Adrenal gland (tissue), 12 donors: ENCODE results near the gene TFB2M. TPM values are rescaled to one million over a fixed set of nuclear protein-coding genes. Genes with fewer than 3 reads are reported as not detected.
A peak's percentile ranks its signal among the peaks of the same experiment; 100 is the strongest.
"Not testable (repeated sequence)": the region's sequence is repeated elsewhere in the genome, so short reads cannot be mapped to it uniquely, and the experiment has no call there.

Experiments used
- DNase-seq, 7 donors: peaks; one replicate each; pipeline ENCODE4 v3.0.0-alpha.2; 2019 to 2020
- H3K27ac ChIP-seq, 5 donors: fragments of 200-600 bp; sonication (generic) in 4 of 5; 1 replicate in 3 of 5; 2 replicates in 2 of 5; pipeline versions ENCODE4 v1.5.1 to v1.8.0; 2016 to 2020; ENCODE audit warnings: mild to moderate bottlenecking in 1 of 5
- H3K27me3 ChIP-seq: fragments of 200-600 bp; 2 replicates; pipeline ENCODE4 v1.8.0; 2021
- H3K36me3 ChIP-seq, 2 donors: fragments of 200-600 bp; replicated peaks in 1 of 2; 1 replicate in 1 of 2; 2 replicates in 1 of 2; pipeline versions ENCODE4 v1.5.1 to v1.8.0; 2018 to 2022
- H3K4me1 ChIP-seq, 2 donors: fragments of 200-600 bp; replicated peaks in 1 of 2; 1 replicate in 1 of 2; 2 replicates in 1 of 2; pipeline versions ENCODE4 v1.5.1 to v1.8.0; 2018 to 2021
- H3K4me3 ChIP-seq, 4 donors: fragments of 200-600 bp; sonication (generic) in 3 of 4; one replicate each; pipeline ENCODE4 v1.5.1; 2016 to 2018
- H3K9me3 ChIP-seq, 3 donors: fragments of 200-600 bp; sonication (generic) in 1 of 3; replicated peaks in 1 of 3; 1 replicate in 2 of 3; 2 replicates in 1 of 3; pipeline versions ENCODE4 v1.5.1 to v1.8.0; 2016 to 2021
- POLR2A ChIP-seq, 2 donors: fragments of 450-650 bp; IDR thresholded peaks; one replicate each; pipeline ENCODE4 v1.6.1; 2017; ENCODE audit warnings: antibody characterized with exemption in 2 of 2, mild to moderate bottlenecking in 2 of 2, moderate library complexity in 1 of 2
- WGBS, 4 donors: extraction: QIAGEN DNeasy Blood & Tissue Kit in 2 of 4; methylation state at CpG; one replicate each; pipeline versions ENCODE4 v1.1.5 to v1.1.7; 2013 to 2017; 5-methylcytosine and 5-hydroxymethylcytosine counted together
- intact Hi-C, 2 donors: fragments of 100-400 bp; cut with DNase I; formaldehyde crosslinking; loops; one replicate each; pipeline versions ENCODE4 v1.14.1 to v1.15.0; 2022 to 2023
- polyA plus RNA-seq, 3 donors: library from polyadenylated mRNA; stranded (reverse); fragments of 200-250 nt in 2 of 3; fragments of 350-450 nt in 1 of 3; fragmentation: Illumina TruSeq in 1 of 3; extraction: RNeasy Lipid Tissue Mini Kit (QIAGEN cat#74804) in 1 of 3; gene quantifications; one replicate each; pipeline ENCODE4 v1.2.3, GENCODE V29; 2013 to 2014
- total RNA-seq, 9 donors: library from RNA; depleted of rRNA in 4 of 9; stranded (reverse); fragments of >200 nt in 4 of 9; fragments of 120-200 nt in 1 of 9; fragmentation: NEBNext Ultra II Directional in 1 of 9; extraction: Animal tissue kit (Norgen Biotek cat#: 25700) in 1 of 9; gene quantifications; one replicate each; pipeline versions ENCODE4 v1.1.0 to v1.2.4, GENCODE V29; 2013 to 2023
- TF ChIP-seq, protein P1 (sequence below), 6 experiments: fragments of 450-650 bp in 4 of 6; fragments of 200-600 bp in 2 of 6; sonication (generic) in 1 of 6; IDR thresholded peaks; 1 replicate in 5 of 6; 2 replicates in 1 of 6; pipeline versions ENCODE4 v1.5.1 to v1.8.0; 2016 to 2021; ENCODE audit warnings: antibody characterized with exemption in 6 of 6, mild to moderate bottlenecking in 2 of 6, moderate library complexity in 1 of 6
- donor health status: healthy with polysubstance abuse.
- donor health status: Bipolar disorder and iron deficiency.
- donor health status: DM: yes; HTN: yes; CAD: no.
- donor health status: DM: no; HTN: no; CAD: no.
- donor health status: DM: no; HTN: no; CAD: no.
- donor health status: DM: yes; HTN: yes; CAD: no.

Gene TFB2M
- total and polyA plus RNA-seq, 12 donors = 6.0 to 44.8 (median 26.5) TPM

DNA sequence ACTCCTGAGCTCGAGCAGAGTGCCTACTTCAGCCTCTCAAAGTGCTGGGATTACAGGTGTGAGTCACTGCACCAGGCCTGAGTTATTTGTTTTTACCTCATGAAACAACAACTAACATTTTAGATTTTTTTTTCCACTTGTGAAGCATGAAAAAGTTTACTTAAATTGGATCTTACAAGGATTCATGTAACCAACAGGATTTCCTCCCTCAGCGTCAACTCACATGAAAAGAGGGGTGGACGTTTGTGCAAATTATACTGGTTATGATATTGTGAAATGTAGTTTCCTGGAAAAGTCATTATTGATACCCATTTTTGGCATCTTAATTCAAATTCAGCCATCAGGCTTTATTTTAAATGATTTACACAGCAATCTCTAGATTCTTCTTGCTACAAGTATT, 6.7 kb upstream of the TFB2M start:
- Histone ChIP-seq H3K27me3 (no peaks in the 10 kb centered on the region), H3K9me3 (no peaks in the 10 kb centered on the region), H3K4me1 (peaks cover 50 to 65% of the 10 kb centered on the region in 2 donors), H3K4me3 (no peak overlapping the region), H3K36me3 (no peaks in the 10 kb centered on the region), H3K27ac (peak overlapping the region in 2 of 5 donors; percentile 39 to 40)
- TF ChIP-seq, protein P1, sequence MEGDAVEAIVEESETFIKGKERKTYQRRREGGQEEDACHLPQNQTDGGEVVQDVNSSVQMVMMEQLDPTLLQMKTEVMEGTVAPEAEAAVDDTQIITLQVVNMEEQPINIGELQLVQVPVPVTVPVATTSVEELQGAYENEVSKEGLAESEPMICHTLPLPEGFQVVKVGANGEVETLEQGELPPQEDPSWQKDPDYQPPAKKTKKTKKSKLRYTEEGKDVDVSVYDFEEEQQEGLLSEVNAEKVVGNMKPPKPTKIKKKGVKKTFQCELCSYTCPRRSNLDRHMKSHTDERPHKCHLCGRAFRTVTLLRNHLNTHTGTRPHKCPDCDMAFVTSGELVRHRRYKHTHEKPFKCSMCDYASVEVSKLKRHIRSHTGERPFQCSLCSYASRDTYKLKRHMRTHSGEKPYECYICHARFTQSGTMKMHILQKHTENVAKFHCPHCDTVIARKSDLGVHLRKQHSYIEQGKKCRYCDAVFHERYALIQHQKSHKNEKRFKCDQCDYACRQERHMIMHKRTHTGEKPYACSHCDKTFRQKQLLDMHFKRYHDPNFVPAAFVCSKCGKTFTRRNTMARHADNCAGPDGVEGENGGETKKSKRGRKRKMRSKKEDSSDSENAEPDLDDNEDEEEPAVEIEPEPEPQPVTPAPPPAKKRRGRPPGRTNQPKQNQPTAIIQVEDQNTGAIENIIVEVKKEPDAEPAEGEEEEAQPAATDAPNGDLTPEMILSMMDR (IDR thresholded peaks at IDR 0.05) = no peak
- no peak for TF ChIP-seq POLR2A (IDR thresholded peaks at IDR 0.05)
- no peak for DNase-seq
- 57 to 69% (median 65%) methylated on average over 3 of the region's 3 CpGs for WGBS, 4 donors
- intact Hi-C loops = no loop called here

- intact Hi-C loops = no loop called here
- DNase-seq = no peak
- Histone ChIP-seq H3K27me3 (no peaks in the 10 kb centered on the region), H3K4me1 (peaks cover 44 to 63% of the 10 kb centered on the region in 2 donors), H3K27ac (peak overlapping the region in 1 of 5 donors; percentile 51), H3K4me3 (no peak overlapping the region), H3K36me3 (no peaks in the 10 kb centered on the region), H3K9me3 (no peaks in the 10 kb centered on the region)
- no peak for TF ChIP-seq POLR2A (IDR thresholded peaks at IDR 0.05)
- TF ChIP-seq, protein P1 (IDR thresholded peaks at IDR 0.05) = no peak
- WGBS, 4 donors = 57 to 87% (median 78%) methylated on average over 1 of the region's 1 CpG
Observed at GRCh38 chr1:246571953-246572352, 5.9 kb upstream of the TFB2M start.

GRCh38 chr1:246571309-246571708, 5.2 kb upstream of the TFB2M start:
- H3K9me3 ChIP-seq, intact Hi-C loops, H3K4me3 ChIP-seq, H3K36me3 ChIP-seq, H3K27me3 ChIP-seq, DNase-seq: not testable (repeated sequence)
- H3K4me1 ChIP-seq = peaks cover 42 to 60% of the 10 kb centered on the region in 2 donors
- 67 to 71% (median 68%) methylated on average over 4 of the region's 4 CpGs for WGBS, 4 donors
- peak overlapping the region in 4 of 5 donors; percentile 3 to 62 (median 46) for H3K27ac ChIP-seq

DNA sequence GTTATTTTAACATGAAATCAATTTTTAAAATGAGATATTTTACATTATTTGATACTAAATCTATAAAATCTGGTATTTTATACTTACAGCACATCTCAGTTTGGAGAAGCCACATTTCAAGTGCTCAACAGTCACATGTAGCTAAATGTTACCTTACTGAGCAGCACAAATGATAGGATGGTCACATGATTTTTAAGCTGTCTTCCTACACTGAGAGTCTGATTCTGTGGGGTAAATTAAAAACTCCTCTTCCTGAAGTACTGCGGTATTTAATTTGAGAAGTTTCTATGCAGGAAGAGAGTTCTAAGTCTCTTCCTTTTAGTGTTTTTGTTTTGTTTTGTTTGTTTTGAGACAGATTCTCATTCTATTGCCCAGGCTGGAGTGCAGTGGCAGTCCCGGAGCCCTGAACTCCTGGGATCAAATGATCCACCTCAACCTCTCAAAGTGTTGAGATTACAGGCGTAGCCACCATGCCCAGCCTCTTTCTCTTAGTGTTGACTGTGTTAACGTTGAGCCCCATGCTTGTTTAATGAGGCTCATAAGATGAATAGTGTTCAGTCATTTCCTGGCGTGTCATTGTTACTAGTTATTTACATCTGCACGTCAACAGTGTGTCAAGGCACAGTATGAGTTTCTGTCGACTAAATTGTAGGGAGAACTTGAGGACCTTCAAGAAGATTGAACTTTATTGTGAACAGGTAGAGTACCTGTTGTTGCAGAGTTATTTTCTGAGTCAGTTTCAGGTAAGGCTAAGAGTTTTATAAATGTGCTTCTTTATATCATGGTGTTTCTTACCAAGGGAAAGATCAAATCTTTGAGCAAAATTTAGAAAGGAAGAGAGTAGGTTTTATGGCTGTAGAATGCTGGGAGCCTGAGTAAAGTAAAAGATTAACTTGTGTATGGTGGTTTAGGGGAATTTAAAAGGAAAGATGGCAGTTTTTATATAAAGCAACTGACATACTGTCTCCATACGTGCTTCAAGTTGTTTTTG, 3.5 kb upstream of the TFB2M start:
- no peak for TF ChIP-seq POLR2A (IDR thresholded peaks at IDR 0.05)
- TF ChIP-seq, protein P1 (IDR thresholded peaks at IDR 0.05) = no peak
- Histone ChIP-seq H3K4me1 (peaks cover 50 to 68% of the 10 kb centered on the region in 2 donors), H3K4me3 (peak overlapping the region in 1 of 4 donors; percentile 1), H3K27ac (peak overlapping the region in 3 of 5 donors; percentile 14 to 51 (median 18)), H3K9me3 (no peaks in the 10 kb centered on the region), H3K36me3 (no peaks in the 10 kb centered on the region), H3K27me3 (no peaks in the 10 kb centered on the region)
- 61 to 66% (median 63%) methylated on average over 8 of the region's 8 CpGs for WGBS, 4 donors
- intact Hi-C loops = no loop called here
- no peak for DNase-seq
